ENCODE results near the gene CHTF8. TPM values are rescaled to one million over a fixed set of nuclear protein-coding genes. Genes with fewer than 3 reads are reported as not detected.
A peak's percentile ranks its signal among the peaks of the same experiment; 100 is the strongest.
"Not testable (repeated sequence)": the region's sequence is repeated elsewhere in the genome, so short reads cannot be mapped to it uniquely, and the experiment has no call there.

CHTF8 gene
- polyA plus RNA-seq, 1 experiment, result 161 TPM

GRCh38 chr16:69126221-69126620 is 6.2 kb downstream of the CHTF8 start:
- Histone ChIP-seq H3K27me3 (ENCODE audit: control insufficient read depth, insufficient read depth, low read length) (no peaks in the 10 kb centered on the region), H3K36me3 (ENCODE audit: control insufficient read depth, insufficient read depth, low read length) (no peaks in the 10 kb centered on the region), H3K4me3 (ENCODE audit: low read depth, low read length) (no peak overlapping the region)
- no peak for DNase-seq (ENCODE audit: low read depth)
- TF ChIP-seq, protein P1, sequence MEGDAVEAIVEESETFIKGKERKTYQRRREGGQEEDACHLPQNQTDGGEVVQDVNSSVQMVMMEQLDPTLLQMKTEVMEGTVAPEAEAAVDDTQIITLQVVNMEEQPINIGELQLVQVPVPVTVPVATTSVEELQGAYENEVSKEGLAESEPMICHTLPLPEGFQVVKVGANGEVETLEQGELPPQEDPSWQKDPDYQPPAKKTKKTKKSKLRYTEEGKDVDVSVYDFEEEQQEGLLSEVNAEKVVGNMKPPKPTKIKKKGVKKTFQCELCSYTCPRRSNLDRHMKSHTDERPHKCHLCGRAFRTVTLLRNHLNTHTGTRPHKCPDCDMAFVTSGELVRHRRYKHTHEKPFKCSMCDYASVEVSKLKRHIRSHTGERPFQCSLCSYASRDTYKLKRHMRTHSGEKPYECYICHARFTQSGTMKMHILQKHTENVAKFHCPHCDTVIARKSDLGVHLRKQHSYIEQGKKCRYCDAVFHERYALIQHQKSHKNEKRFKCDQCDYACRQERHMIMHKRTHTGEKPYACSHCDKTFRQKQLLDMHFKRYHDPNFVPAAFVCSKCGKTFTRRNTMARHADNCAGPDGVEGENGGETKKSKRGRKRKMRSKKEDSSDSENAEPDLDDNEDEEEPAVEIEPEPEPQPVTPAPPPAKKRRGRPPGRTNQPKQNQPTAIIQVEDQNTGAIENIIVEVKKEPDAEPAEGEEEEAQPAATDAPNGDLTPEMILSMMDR (IDR thresholded peaks at IDR 0.05; ENCODE audit: insufficient read depth, low read depth, low read length), result no peak
- ChIA-PET POLR2A (no interaction called here), CTCF (interaction anchor here (3.6 to 16.2 kb wide), 2 partner anchors 12 to 227 kb away, joined by 34 to 146 read pairs; no protein-coding TSS in a partner anchor)

- DNase-seq (ENCODE audit: low read depth); H3K27me3 ChIP-seq (ENCODE audit: control insufficient read depth, insufficient read depth, low read length); H3K4me3 ChIP-seq (ENCODE audit: low read depth, low read length); H3K36me3 ChIP-seq (ENCODE audit: control insufficient read depth, insufficient read depth, low read length); POLR2A ChIA-PET: not testable (repeated sequence)
- CTCF ChIA-PET, result interaction anchor here (0.8 to 16.2 kb wide), 17 partner anchors 11 to 604 kb away, joined by 3 to 146 read pairs (median 6); partner anchors contain the start of gene HAS3
Measured at GRCh38 chr16:69124961-69125360, 7.4 kb downstream of the CHTF8 start.

DNA sequence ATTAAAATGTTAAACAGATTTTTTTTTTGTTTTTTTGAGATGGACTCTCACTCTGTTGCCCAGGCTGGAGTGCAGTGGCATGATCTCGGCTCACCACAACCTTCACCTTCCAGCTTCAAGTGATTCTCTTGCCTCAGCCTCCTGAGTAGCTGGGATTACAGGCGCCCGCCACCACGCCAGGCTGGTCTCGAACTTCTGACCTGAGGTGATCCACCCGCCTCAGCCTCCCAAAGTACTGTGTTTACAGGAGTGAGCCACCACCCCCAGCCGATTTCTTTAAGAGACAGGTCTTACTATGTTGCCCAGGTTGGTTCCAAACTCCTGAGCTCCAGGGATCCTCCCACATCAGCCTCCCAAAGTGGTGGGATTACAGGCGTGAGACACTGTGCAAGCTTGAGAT is 8.0 kb downstream of the CHTF8 start:
- not testable (repeated sequence) for H3K27me3 ChIP-seq (ENCODE audit: control insufficient read depth, insufficient read depth, low read length); H3K36me3 ChIP-seq (ENCODE audit: control insufficient read depth, insufficient read depth, low read length); DNase-seq (ENCODE audit: low read depth); H3K4me3 ChIP-seq (ENCODE audit: low read depth, low read length)
- POLR2A ChIA-PET, result interaction anchor here (0.6 kb wide), 1 partner anchor 172 kb away, joined by 3 read pairs; no protein-coding TSS in a partner anchor
- CTCF ChIA-PET, result interaction anchor here (0.6 to 16.2 kb wide), 25 partner anchors 10 to 603 kb away, joined by 3 to 146 read pairs (median 4); partner anchors contain the start of gene HAS3

DNA sequence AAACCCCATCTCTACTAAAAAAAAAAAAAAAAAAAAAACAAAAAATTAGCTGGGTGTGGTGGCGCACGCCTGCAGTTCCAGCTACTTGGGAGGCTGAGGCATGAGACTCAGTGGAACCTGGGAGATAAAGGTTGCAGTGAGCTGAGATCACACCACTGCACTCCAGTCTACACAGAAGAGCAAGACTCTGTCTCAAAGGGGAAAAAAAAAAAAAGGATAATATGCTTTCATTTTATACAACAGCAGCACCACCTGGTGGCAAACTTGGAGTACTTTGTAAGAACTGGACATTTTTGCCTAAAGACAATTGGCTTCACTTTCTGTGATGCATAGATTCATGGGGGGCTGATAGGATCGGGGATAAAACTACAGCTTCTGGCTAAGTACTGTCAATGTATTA is 8.5 kb downstream of the CHTF8 start:
- TF ChIP-seq, protein P1 (IDR thresholded peaks at IDR 0.05; ENCODE audit: insufficient read depth, low read depth, low read length), result peak; percentile 56
- ChIA-PET POLR2A (interaction anchor here (0.6 kb wide), 1 partner anchor 171 kb away, joined by 3 read pairs; no protein-coding TSS in a partner anchor), CTCF (interaction anchor here (0.6 to 16.2 kb wide), 27 partner anchors 9 to 603 kb away, joined by 3 to 146 read pairs (median 4); partner anchors contain the start of genes CHTF8, HAS3 and UTP4)
- Histone ChIP-seq H3K36me3 (ENCODE audit: control insufficient read depth, insufficient read depth, low read length) (peaks cover 13% of the 10 kb centered on the region), H3K4me3 (ENCODE audit: low read depth, low read length) (no peak overlapping the region), H3K27me3 (ENCODE audit: control insufficient read depth, insufficient read depth, low read length) (no peaks in the 10 kb centered on the region)
- no peak for DNase-seq (ENCODE audit: low read depth)

- no peak for DNase-seq (ENCODE audit: low read depth)
- no peaks in the 10 kb centered on the region for H3K27me3 ChIP-seq (ENCODE audit: control insufficient read depth, insufficient read depth, low read length)
- H3K4me3 ChIP-seq (ENCODE audit: low read depth, low read length), result no peak overlapping the region
- H3K36me3 ChIP-seq (ENCODE audit: control insufficient read depth, insufficient read depth, low read length), result peaks cover 21% of the 10 kb centered on the region
- TF ChIP-seq, protein P1 (IDR thresholded peaks at IDR 0.05; ENCODE audit: insufficient read depth, low read depth, low read length), result no peak
- CTCF ChIA-PET, result interaction anchor here (1.5 to 16.2 kb wide), 3 partner anchors 221 to 530 kb away, joined by 6 to 146 read pairs (median 8); no protein-coding TSS in a partner anchor
- POLR2A ChIA-PET, result no interaction called here
Measured at GRCh38 chr16:69120096-69120664, 12.2 kb downstream of the CHTF8 start.

DNA sequence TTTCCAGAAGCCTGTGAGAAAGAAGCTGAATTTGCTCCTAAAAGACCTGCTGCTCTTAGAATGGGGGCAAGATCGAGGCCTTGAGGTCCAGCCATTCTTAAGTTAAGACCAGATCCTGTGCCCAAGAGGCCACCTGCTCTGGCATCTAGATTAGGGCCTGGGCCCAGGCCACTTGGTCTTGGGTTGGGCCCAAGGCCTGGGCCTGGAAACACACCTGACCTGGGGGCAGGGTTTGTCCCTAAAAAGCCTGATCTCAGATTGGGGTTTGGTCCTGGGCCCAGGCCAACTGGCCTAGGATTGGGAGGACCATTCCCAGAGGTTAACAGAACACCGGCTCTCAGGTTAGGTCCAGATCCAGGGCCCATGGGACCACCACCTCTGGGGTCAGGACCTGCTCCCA is 12.9 kb downstream of the CHTF8 start:
- ChIA-PET POLR2A (no interaction called here), CTCF (interaction anchor here (1.2 to 16.2 kb wide), 4 partner anchors 10 to 529 kb away, joined by 3 to 146 read pairs (median 4); no protein-coding TSS in a partner anchor)
- Histone ChIP-seq H3K4me3 (ENCODE audit: low read depth, low read length) (no peak overlapping the region), H3K36me3 (ENCODE audit: control insufficient read depth, insufficient read depth, low read length) (peaks cover 21% of the 10 kb centered on the region), H3K27me3 (ENCODE audit: control insufficient read depth, insufficient read depth, low read length) (no peaks in the 10 kb centered on the region)
- TF ChIP-seq, protein P1 (IDR thresholded peaks at IDR 0.05; ENCODE audit: insufficient read depth, low read depth, low read length), result no peak
- no peak for DNase-seq (ENCODE audit: low read depth)

Measured in BJ (cell line).